IMR-90 (cell line): ENCODE data around the gene TRAK2. TPM values are rescaled to one million over a fixed set of nuclear protein-coding genes. Genes with fewer than 3 reads are reported as not detected.

Experiments
- ATAC-seq: fragments of 200-7000 bp; cut with Tn5 transposase; 2 replicates; pipeline ENCODE4 v1.9.1; 2020; ENCODE audit warnings: low read depth, mild to moderate bottlenecking, moderate library complexity
- BruUV-seq: library from RNA; stranded (reverse); fragments of 400-500 nt; replicated peaks from 2 replicates; lab custom pipeline; 2021; lab: Mats Ljungman, UMichigan
- CTCF ChIA-PET: fragments of 300-600 bp; formaldehyde crosslinking; extraction: SDS; loops from one replicate; lab custom pipeline; 2021; ENCODE audit warnings: antibody characterized with exemption; lab: Yijun Ruan, JAX
- POLR2A ChIA-PET: fragments of 300-600 bp; sonication (Branson Sonifier 250); formaldehyde crosslinking; loops from one replicate; lab custom pipeline; 2022; ENCODE audit warnings: antibody characterized with exemption; ENCODE audit not compliant: unreplicated experiment; lab: Charles Lee
- DNase-seq: peaks from one replicate; pipeline ENCODE4 v3.0.0; 2013
- H2AFZ ChIP-seq: replicated peaks from 2 replicates; pipeline ENCODE3; 2013; ENCODE audit warnings: low read length, mild to moderate bottlenecking; ENCODE audit not compliant: poor library complexity
- H2AK5ac ChIP-seq: 2 replicates; pipeline ENCODE4 v1.6.1; 2013; ENCODE audit warnings: low read depth, low read length, inconsistent platforms
- H2AK9ac ChIP-seq: replicated peaks from 2 replicates; pipeline ENCODE3; 2013; ENCODE audit warnings: mild to moderate bottlenecking, low read depth, low read length, moderate library complexity; ENCODE audit not compliant: poor library complexity
- H2BK120ac ChIP-seq: 2 replicates; pipeline ENCODE4 v1.6.1; 2013; ENCODE audit warnings: low read depth, low read length, inconsistent platforms
- H2BK15ac ChIP-seq: 3 replicates; pipeline ENCODE4 v1.6.1; 2013; ENCODE audit warnings: low read depth, low read length, inconsistent platforms
- H2BK20ac ChIP-seq: 2 replicates; pipeline ENCODE4 v1.6.1; 2013; ENCODE audit warnings: low read depth, mild to moderate bottlenecking, inconsistent platforms, low read length, moderate library complexity
- H2BK5ac ChIP-seq: 2 replicates; pipeline ENCODE4 v1.6.1; 2013; ENCODE audit warnings: mild to moderate bottlenecking, low read depth, low read length, inconsistent platforms; ENCODE audit not compliant: poor library complexity, severe bottlenecking
- H3K14ac ChIP-seq: replicated peaks from 2 replicates; pipeline ENCODE4 v1.6.1; 2013; ENCODE audit warnings: low read depth, low read length, inconsistent platforms
- H3K18ac ChIP-seq: 2 replicates; pipeline ENCODE4 v1.6.1; 2013; ENCODE audit warnings: low read depth, low read length, control low read depth
- H3K23ac ChIP-seq: 2 replicates; pipeline ENCODE4 v1.6.1; 2013; ENCODE audit warnings: low read depth, low read length, inconsistent platforms
- H3K27ac ChIP-seq: 2 replicates; pipeline ENCODE4 v1.5.1; 2013; ENCODE audit warnings: mild to moderate bottlenecking, control low read depth, low read length; ENCODE audit not compliant: insufficient read depth
- H3K27me3 ChIP-seq: 2 replicates; pipeline ENCODE4 v1.6.1; 2013; ENCODE audit warnings: low read length; ENCODE audit not compliant: control insufficient read depth, insufficient read depth
- H3K36me3 ChIP-seq: 2 replicates; pipeline ENCODE4 v1.6.1; 2013; ENCODE audit warnings: low read length, mixed read lengths; ENCODE audit not compliant: control insufficient read depth, insufficient read depth
- H3K4ac ChIP-seq: 2 replicates; pipeline ENCODE4 v1.6.1; 2013; ENCODE audit warnings: low read depth, low read length, inconsistent platforms
- H3K4me1 ChIP-seq: 2 replicates; pipeline ENCODE4 v1.6.1; 2013; ENCODE audit warnings: low read length, mixed read lengths; ENCODE audit not compliant: control insufficient read depth, insufficient read depth
- H3K4me2 ChIP-seq: 2 replicates; pipeline ENCODE4 v1.6.1; 2013; ENCODE audit warnings: low read depth, mild to moderate bottlenecking, control low read depth, low read length, moderate library complexity
- H3K4me3 ChIP-seq: 2 replicates; pipeline ENCODE4 v1.5.1; 2013; ENCODE audit warnings: low read depth, mild to moderate bottlenecking, control low read depth, low read length, moderate library complexity; ENCODE audit not compliant: insufficient read depth
- H3K56ac ChIP-seq: 2 replicates; pipeline ENCODE4 v1.6.1; 2013; ENCODE audit warnings: low read length, inconsistent platforms; ENCODE audit not compliant: insufficient read depth; ENCODE audit errors: extremely low read depth
- H3K79me1 ChIP-seq, 2 experiments: 2 replicates each; pipeline ENCODE4 v1.6.1; 2013; ENCODE audit warnings: low read length in 2 of 2, inconsistent platforms in 1 of 2, low read depth in 1 of 2
- H3K9ac ChIP-seq: 2 replicates; pipeline ENCODE4 v1.6.1; 2013; ENCODE audit warnings: low read depth, low read length, control low read depth
- H3K9me1 ChIP-seq: 2 replicates; pipeline ENCODE4 v1.6.1; 2013; ENCODE audit warnings: low read length, inconsistent platforms; ENCODE audit not compliant: insufficient read depth
- H3K9me3 ChIP-seq: 2 replicates; pipeline ENCODE4 v1.6.1; 2013; ENCODE audit warnings: low read length; ENCODE audit not compliant: control insufficient read depth, insufficient read depth
- H4K20me1 ChIP-seq: 2 replicates; pipeline ENCODE4 v1.6.1; 2013; ENCODE audit warnings: low read length, inconsistent platforms; ENCODE audit not compliant: insufficient read depth
- H4K5ac ChIP-seq: 2 replicates; pipeline ENCODE4 v1.6.1; 2013; ENCODE audit warnings: mild to moderate bottlenecking, low read depth, low read length, control low read depth
- H4K8ac ChIP-seq, 2 experiments: 2 replicates each; pipeline ENCODE4 v1.6.1; 2013; ENCODE audit warnings: low read depth in 2 of 2, low read length in 2 of 2, control low read depth in 1 of 2, inconsistent platforms in 1 of 2
- H4K91ac ChIP-seq: 2 replicates; pipeline ENCODE4 v1.6.1; 2013; ENCODE audit warnings: low read depth, low read length, inconsistent platforms; ENCODE audit not compliant: insufficient read depth
- BHLHE40 ChIP-seq: fragments of 150-350 bp; IDR thresholded peaks from 2 replicates; pipeline ENCODE4 v1.6.1; 2016; ENCODE audit warnings: mild to moderate bottlenecking, low read depth, low read length
- CEBPB ChIP-seq: IDR thresholded peaks from 2 replicates; pipeline ENCODE4 v1.6.1; 2012; ENCODE audit warnings: low read depth, low read length, improper control_type of control experiment
- CHD1 ChIP-seq: IDR thresholded peaks from 2 replicates; pipeline ENCODE4 v1.6.1; 2012; ENCODE audit warnings: low read depth, low read length, improper control_type of control experiment
- FOS ChIP-seq: fragments of 150-350 bp; IDR thresholded peaks from 2 replicates; pipeline ENCODE4 v1.6.1; 2016; ENCODE audit warnings: low read depth, low read length
- MAFK ChIP-seq: IDR thresholded peaks from 2 replicates; pipeline ENCODE4 v1.6.1; 2012; ENCODE audit warnings: low read depth, low read length, improper control_type of control experiment
- MAZ ChIP-seq: IDR thresholded peaks from 2 replicates; pipeline ENCODE4 v1.6.1; 2012; ENCODE audit warnings: low read depth, mild to moderate bottlenecking, low read length, improper control_type of control experiment, moderate library complexity, borderline replicate concordance
- MXI1 ChIP-seq: IDR thresholded peaks from 2 replicates; pipeline ENCODE4 v1.6.1; 2012; ENCODE audit warnings: low read depth, mild to moderate bottlenecking, low read length, moderate library complexity, borderline replicate concordance
- NFE2L2 ChIP-seq: fragments of 150-350 bp; IDR thresholded peaks from 2 replicates; pipeline ENCODE4 v1.6.1; 2016; ENCODE audit warnings: low read depth, mild to moderate bottlenecking, low read length
- POLR2A ChIP-seq: IDR thresholded peaks from 2 replicates; pipeline ENCODE4 v1.6.1; 2012; ENCODE audit warnings: mild to moderate bottlenecking, low read depth, low read length
- RAD21 ChIP-seq: IDR thresholded peaks from 2 replicates; pipeline ENCODE4 v1.6.1; 2012; ENCODE audit warnings: low read length, improper control_type of control experiment
- RCOR1 ChIP-seq: IDR thresholded peaks from 2 replicates; pipeline ENCODE4 v1.6.1; 2012; ENCODE audit warnings: mild to moderate bottlenecking, low read length, improper control_type of control experiment; ENCODE audit not compliant: insufficient replicate concordance
- RFX5 ChIP-seq: IDR thresholded peaks from 2 replicates; pipeline ENCODE4 v1.8.0; 2012; ENCODE audit warnings: low read depth, mild to moderate bottlenecking, low read length, moderate library complexity
- SMC3 ChIP-seq: fragments of 150-350 bp; IDR thresholded peaks from 2 replicates; pipeline ENCODE4 v1.6.1; 2016; ENCODE audit warnings: low read depth, mild to moderate bottlenecking, antibody characterized with exemption, low read length, moderate library complexity
- WGBS, 2 experiments: methylation state at CpG; one replicate each; pipeline versions ENCODE4 v1.1.5 to v1.1.7; 2013; ENCODE audit warnings: missing lambda C conversion rate in 2 of 2; ENCODE audit not compliant: insufficient read length in 1 of 2; ENCODE audit errors: extremely low coverage in 2 of 2; 5-methylcytosine and 5-hydroxymethylcytosine counted together
- dilution Hi-C: fragments of 300-500 bp; cut with HindIII; formaldehyde crosslinking; loops from one replicate; pipeline ENCODE4 v1.14.3; 2018; ENCODE audit warnings: low sequenced_read_pairs; ENCODE audit not compliant: unreplicated experiment
- in situ Hi-C: fragments of 300-500 bp; cut with MboI; formaldehyde crosslinking; loops from 3 replicates; pipeline ENCODE4 v1.14.3; 2019; ENCODE audit warnings: low sequenced_read_pairs, inconsistent platforms, mixed read lengths
- intact Hi-C: fragments of 100-400 bp; cut with micrococcal nuclease; formaldehyde crosslinking; loops from 2 replicates; pipeline ENCODE4 v1.10.0; 2022
- polyA plus RNA-seq, 3 experiments: library from polyadenylated mRNA; depleted of rRNA; stranded (reverse); fragments of >200 nt; gene quantifications; 2 replicates each; pipeline ENCODE4 v1.2.3, GENCODE V29; 2012; ENCODE audit warnings: low replicate concordance in 1 of 3
- total RNA-seq: library from RNA; depleted of rRNA; stranded (reverse); fragments of >200 nt; gene quantifications from 2 replicates; pipeline ENCODE4 v1.2.3, GENCODE V29; 2012
- TF ChIP-seq, protein P1 (sequence below): fragments of 150-350 bp; IDR thresholded peaks from 2 replicates; pipeline ENCODE4 v1.6.1; 2017; ENCODE audit warnings: mild to moderate bottlenecking, antibody characterized with exemption, low read length, low read depth
- TF ChIP-seq, protein P2 (sequence below): conservative IDR thresholded peaks from 2 replicates; pipeline ENCODE4 v1.5.1; 2012; ENCODE audit warnings: mild to moderate bottlenecking, low read depth, low read length, improper control_type of control experiment
- TF ChIP-seq, protein P3 (sequence below): fragments of 150-350 bp; IDR thresholded peaks from 2 replicates; pipeline ENCODE4 v1.6.1; 2016; ENCODE audit warnings: low read depth, mild to moderate bottlenecking, low read length, moderate library complexity, borderline replicate concordance

The TRAK2 gene
- total and polyA plus RNA-seq, 2 of the 4 experiments (the other 2 are of a cell fraction), result 13.1 to 65.4 TPM

DNA sequence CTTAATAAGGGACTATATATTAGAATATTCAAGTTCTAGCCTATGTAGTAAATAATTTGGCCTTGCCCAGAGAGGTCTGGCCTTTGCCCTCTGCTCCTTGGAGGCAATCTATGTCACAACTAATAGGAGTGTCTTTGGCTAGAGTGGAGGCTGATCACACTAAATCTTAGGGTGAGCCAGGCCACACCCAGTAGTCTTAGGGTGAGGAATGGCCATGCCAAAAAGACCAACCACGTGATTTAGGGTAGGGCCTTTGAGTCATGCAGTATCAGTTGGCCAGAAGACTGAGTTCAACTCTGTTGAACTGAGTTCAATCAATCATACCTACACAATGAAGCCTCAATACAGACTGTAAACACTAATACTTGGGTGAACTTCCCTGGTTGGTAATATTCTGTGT lies 68.1 kb downstream of the TRAK2 start:
- Histone ChIP-seq H3K27ac (no peak overlapping the region), H4K91ac (no peak overlapping the region), H2AK5ac (no peak overlapping the region), H3K36me3 (peaks cover 30% of the 10 kb centered on the region), H2BK15ac (no peak overlapping the region), H3K56ac (no peak overlapping the region), H3K27me3 (no peaks in the 10 kb centered on the region), H2BK5ac (no peak overlapping the region), H3K23ac (no peak overlapping the region), H2AFZ (no peak overlapping the region), H4K5ac (no peak overlapping the region), H3K4me1 (no peaks in the 10 kb centered on the region), H3K9me1 (peaks cover 3% of the 10 kb centered on the region; the same call in 1 of the 2 replicates), H3K4me2 (no peak overlapping the region), H4K8ac (no peak overlapping the region), H3K9me3 (no peaks in the 10 kb centered on the region; the same call in 1 of the 2 replicates), H3K4me3 (no peak overlapping the region), H3K79me1 (no peaks in the 10 kb centered on the region; a peak in 2 of 4 replicates), H2AK9ac (no peak overlapping the region), H3K4ac (no peak overlapping the region), H3K18ac (no peak overlapping the region), H2BK20ac (no peak overlapping the region), H4K20me1 (no peaks in the 10 kb centered on the region), H3K9ac (no peak overlapping the region), H2BK120ac (no peak overlapping the region), H3K14ac (no peak overlapping the region)
- BruUV-seq, result no TSS peak
- CTCF ChIA-PET, result interaction anchor here (0.7 kb wide), 1 partner anchor 151 kb away, joined by 5 read pairs; no protein-coding TSS in a partner anchor
- TF ChIP-seq MAFK (no peak), POLR2A (no peak), RFX5 (no peak), RAD21 (no peak), BHLHE40 (no peak), MXI1 (no peak), CEBPB (no peak), SMC3 (no peak), FOS (no peak), RCOR1 (no peak), CHD1 (no peak), MAZ (no peak), NFE2L2 (no peak)
- TF ChIP-seq, protein P1, sequence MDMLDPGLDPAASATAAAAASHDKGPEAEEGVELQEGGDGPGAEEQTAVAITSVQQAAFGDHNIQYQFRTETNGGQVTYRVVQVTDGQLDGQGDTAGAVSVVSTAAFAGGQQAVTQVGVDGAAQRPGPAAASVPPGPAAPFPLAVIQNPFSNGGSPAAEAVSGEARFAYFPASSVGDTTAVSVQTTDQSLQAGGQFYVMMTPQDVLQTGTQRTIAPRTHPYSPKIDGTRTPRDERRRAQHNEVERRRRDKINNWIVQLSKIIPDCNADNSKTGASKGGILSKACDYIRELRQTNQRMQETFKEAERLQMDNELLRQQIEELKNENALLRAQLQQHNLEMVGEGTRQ, result no peak
- TF ChIP-seq, protein P2, sequence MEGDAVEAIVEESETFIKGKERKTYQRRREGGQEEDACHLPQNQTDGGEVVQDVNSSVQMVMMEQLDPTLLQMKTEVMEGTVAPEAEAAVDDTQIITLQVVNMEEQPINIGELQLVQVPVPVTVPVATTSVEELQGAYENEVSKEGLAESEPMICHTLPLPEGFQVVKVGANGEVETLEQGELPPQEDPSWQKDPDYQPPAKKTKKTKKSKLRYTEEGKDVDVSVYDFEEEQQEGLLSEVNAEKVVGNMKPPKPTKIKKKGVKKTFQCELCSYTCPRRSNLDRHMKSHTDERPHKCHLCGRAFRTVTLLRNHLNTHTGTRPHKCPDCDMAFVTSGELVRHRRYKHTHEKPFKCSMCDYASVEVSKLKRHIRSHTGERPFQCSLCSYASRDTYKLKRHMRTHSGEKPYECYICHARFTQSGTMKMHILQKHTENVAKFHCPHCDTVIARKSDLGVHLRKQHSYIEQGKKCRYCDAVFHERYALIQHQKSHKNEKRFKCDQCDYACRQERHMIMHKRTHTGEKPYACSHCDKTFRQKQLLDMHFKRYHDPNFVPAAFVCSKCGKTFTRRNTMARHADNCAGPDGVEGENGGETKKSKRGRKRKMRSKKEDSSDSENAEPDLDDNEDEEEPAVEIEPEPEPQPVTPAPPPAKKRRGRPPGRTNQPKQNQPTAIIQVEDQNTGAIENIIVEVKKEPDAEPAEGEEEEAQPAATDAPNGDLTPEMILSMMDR, result no peak
- TF ChIP-seq, protein P3, sequence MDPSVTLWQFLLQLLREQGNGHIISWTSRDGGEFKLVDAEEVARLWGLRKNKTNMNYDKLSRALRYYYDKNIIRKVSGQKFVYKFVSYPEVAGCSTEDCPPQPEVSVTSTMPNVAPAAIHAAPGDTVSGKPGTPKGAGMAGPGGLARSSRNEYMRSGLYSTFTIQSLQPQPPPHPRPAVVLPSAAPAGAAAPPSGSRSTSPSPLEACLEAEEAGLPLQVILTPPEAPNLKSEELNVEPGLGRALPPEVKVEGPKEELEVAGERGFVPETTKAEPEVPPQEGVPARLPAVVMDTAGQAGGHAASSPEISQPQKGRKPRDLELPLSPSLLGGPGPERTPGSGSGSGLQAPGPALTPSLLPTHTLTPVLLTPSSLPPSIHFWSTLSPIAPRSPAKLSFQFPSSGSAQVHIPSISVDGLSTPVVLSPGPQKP, result no peak
- ATAC-seq (no peak), DNase-seq (no peak)
- POLR2A ChIA-PET, result no interaction called here
- dilution Hi-C loops, result no loop called here
- intact Hi-C loops, result no loop called here
- in situ Hi-C loops, result no loop called here
- WGBS, 2 experiments, result no CpG with 5 or more reads among the region's 1 CpG
